Panc1 (cell line): ENCODE data around the gene CXCR5. TPM values are rescaled to one million over a fixed set of nuclear protein-coding genes. Genes with fewer than 3 reads are reported as not detected.

Experiments used
- ATAC-seq: fragments of 200-7000 bp; cut with Tn5 transposase; 2 replicates; pipeline ENCODE4 v1.9.1; 2020; ENCODE audit warnings: mild to moderate bottlenecking, moderate library complexity
- BruUV-seq: library from RNA; stranded (reverse); fragments of 400-500 nt; replicated peaks from 2 replicates; lab custom pipeline; 2021; lab: Mats Ljungman, UMichigan
- CTCF ChIA-PET: fragments of 300-600 bp; sonication (Branson Sonifier 250); formaldehyde crosslinking; loops from one replicate; lab custom pipeline; 2022; ENCODE audit warnings: antibody characterized with exemption; lab: Charles Lee
- POLR2A ChIA-PET: fragments of 300-600 bp; sonication (Branson Sonifier 250); formaldehyde crosslinking; loops from one replicate; lab custom pipeline; 2022; ENCODE audit warnings: antibody characterized with exemption; lab: Charles Lee
- DNase-seq: peaks from one replicate; pipeline ENCODE4 v3.0.0-alpha.2; 2010; ENCODE audit warnings: low read depth, low spot score
- H3K27ac ChIP-seq: 2 replicates; pipeline ENCODE4 v1.5.1; 2011; ENCODE audit warnings: mild to moderate bottlenecking, low read length, inconsistent platforms
- H3K27me3 ChIP-seq: fragments of 200-500 bp; sonication (Bioruptor generic); 2 replicates; pipeline ENCODE4 v1.6.0; 2014; ENCODE audit warnings: low read length, inconsistent platforms; ENCODE audit not compliant: control insufficient read depth, insufficient read depth
- H3K36me3 ChIP-seq: fragments of 200-500 bp; sonication (Bioruptor generic); 2 replicates; pipeline ENCODE4 v1.5.1; 2014; ENCODE audit warnings: inconsistent platforms, mild to moderate bottlenecking, low read length, moderate library complexity; ENCODE audit not compliant: control insufficient read depth, insufficient read depth
- H3K4me1 ChIP-seq: 2 replicates; pipeline ENCODE4 v1.5.1; 2011; ENCODE audit warnings: inconsistent platforms, mild to moderate bottlenecking, low read length, moderate library complexity; ENCODE audit not compliant: control insufficient read depth, insufficient read depth
- H3K4me3 ChIP-seq, 2 experiments: 2 replicates each; pipeline ENCODE4 v1.5.1; 2011 to 2012; ENCODE audit warnings: low read depth in 2 of 2, low read length in 2 of 2, mild to moderate bottlenecking in 2 of 2, inconsistent platforms in 1 of 2, moderate library complexity in 1 of 2
- H3K9me3 ChIP-seq: fragments of 200-500 bp; sonication (Bioruptor generic); 2 replicates; pipeline ENCODE4 v1.5.1; 2014; ENCODE audit warnings: low read depth, mild to moderate bottlenecking, inconsistent platforms, low read length, moderate library complexity; ENCODE audit not compliant: control insufficient read depth, insufficient read depth
- CTCF ChIP-seq: fragments of 450-650 bp; IDR thresholded peaks from 2 replicates; pipeline ENCODE4 v1.5.1; 2017; ENCODE audit warnings: mild to moderate bottlenecking
- POLR2AphosphoS5 ChIP-seq: IDR thresholded peaks from 2 replicates; pipeline ENCODE4 v1.6.1; 2012; ENCODE audit warnings: mild to moderate bottlenecking, low read depth, low read length, moderate library complexity
- SIN3A ChIP-seq: IDR thresholded peaks from 2 replicates; pipeline ENCODE4 v1.6.1; 2012; ENCODE audit warnings: low read depth, mild to moderate bottlenecking, low read length, moderate library complexity, borderline replicate concordance; ENCODE audit not compliant: insufficient read depth
- TCF7L2 ChIP-seq: IDR thresholded peaks from 2 replicates; pipeline ENCODE4 v1.6.1; 2011; ENCODE audit warnings: mild to moderate bottlenecking, low read depth, low read length, inconsistent platforms
- in situ Hi-C: cut with HindIII; loops from 2 replicates; pipeline ENCODE4 v1.10.0; 2016; ENCODE audit warnings: low sequenced_read_pairs, low pct_unique_long_range_greater_than_20kb
- intact Hi-C: fragments of 100-400 bp; cut with micrococcal nuclease; formaldehyde crosslinking; loops from one replicate; pipeline ENCODE4 v1.10.0; 2022; ENCODE audit not compliant: unreplicated experiment
- total RNA-seq: library from RNA; stranded (reverse); gene quantifications from one replicate; pipeline ENCODE4 v1.2.1, GENCODE V29; 2021; ENCODE audit not compliant: unreplicated experiment
- TF ChIP-seq, protein P1 (sequence below), 2 experiments: IDR thresholded peaks; 2 replicates each; pipeline ENCODE4 v1.6.1; 2011 to 2012; ENCODE audit warnings: low read depth in 2 of 2, control low read depth in 1 of 2, low read length in 1 of 2, mild to moderate bottlenecking in 1 of 2, moderate library complexity in 1 of 2; ENCODE audit not compliant: insufficient read depth in 1 of 2

The CXCR5 gene
- total RNA-seq, 1 experiment from 2014 or later = not detected

GRCh38 chr11:118929501-118930093, 45.9 kb downstream of the CXCR5 start:
- in situ Hi-C loops = no loop called here
- H3K4me3 ChIP-seq = peak overlapping the region; percentile 68 to 72
- no TSS peak for BruUV-seq
- TF ChIP-seq POLR2AphosphoS5 (no peak; the same call in 1 of the 2 replicates), TCF7L2 (no peak), CTCF (no peak), SIN3A (no peak)
- TF ChIP-seq, protein P1, sequence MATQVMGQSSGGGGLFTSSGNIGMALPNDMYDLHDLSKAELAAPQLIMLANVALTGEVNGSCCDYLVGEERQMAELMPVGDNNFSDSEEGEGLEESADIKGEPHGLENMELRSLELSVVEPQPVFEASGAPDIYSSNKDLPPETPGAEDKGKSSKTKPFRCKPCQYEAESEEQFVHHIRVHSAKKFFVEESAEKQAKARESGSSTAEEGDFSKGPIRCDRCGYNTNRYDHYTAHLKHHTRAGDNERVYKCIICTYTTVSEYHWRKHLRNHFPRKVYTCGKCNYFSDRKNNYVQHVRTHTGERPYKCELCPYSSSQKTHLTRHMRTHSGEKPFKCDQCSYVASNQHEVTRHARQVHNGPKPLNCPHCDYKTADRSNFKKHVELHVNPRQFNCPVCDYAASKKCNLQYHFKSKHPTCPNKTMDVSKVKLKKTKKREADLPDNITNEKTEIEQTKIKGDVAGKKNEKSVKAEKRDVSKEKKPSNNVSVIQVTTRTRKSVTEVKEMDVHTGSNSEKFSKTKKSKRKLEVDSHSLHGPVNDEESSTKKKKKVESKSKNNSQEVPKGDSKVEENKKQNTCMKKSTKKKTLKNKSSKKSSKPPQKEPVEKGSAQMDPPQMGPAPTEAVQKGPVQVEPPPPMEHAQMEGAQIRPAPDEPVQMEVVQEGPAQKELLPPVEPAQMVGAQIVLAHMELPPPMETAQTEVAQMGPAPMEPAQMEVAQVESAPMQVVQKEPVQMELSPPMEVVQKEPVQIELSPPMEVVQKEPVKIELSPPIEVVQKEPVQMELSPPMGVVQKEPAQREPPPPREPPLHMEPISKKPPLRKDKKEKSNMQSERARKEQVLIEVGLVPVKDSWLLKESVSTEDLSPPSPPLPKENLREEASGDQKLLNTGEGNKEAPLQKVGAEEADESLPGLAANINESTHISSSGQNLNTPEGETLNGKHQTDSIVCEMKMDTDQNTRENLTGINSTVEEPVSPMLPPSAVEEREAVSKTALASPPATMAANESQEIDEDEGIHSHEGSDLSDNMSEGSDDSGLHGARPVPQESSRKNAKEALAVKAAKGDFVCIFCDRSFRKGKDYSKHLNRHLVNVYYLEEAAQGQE (IDR thresholded peaks at IDR 0.05; ENCODE audit: insufficient read depth in 1 of 2, low read depth in 2 of 2, low read length in 1 of 2) = no peak
- peaks cover 25% of the 10 kb centered on the region for H3K4me1 ChIP-seq
- peak overlapping the region; percentile 97 for H3K27ac ChIP-seq
- POLR2A ChIA-PET = interaction anchor here (0.7 to 1.0 kb wide), 2 partner anchors 19 to 78 kb away, joined by 3 to 5 read pairs; no protein-coding TSS in a partner anchor
- no peaks in the 10 kb centered on the region for H3K36me3 ChIP-seq
- no peak for DNase-seq
- intact Hi-C loops = loop anchor here (5.0 kb wide), 1 partner anchor 32 kb away; no protein-coding TSS in a partner anchor
- ATAC-seq = peak; percentile 48
- no peaks in the 10 kb centered on the region for H3K27me3 ChIP-seq
- CTCF ChIA-PET = interaction anchor here (0.5 to 1.4 kb wide), 11 partner anchors 18 to 240 kb away, joined by 3 to 11 read pairs (median 4); no protein-coding TSS in a partner anchor
- no peaks in the 10 kb centered on the region for H3K9me3 ChIP-seq

DNA sequence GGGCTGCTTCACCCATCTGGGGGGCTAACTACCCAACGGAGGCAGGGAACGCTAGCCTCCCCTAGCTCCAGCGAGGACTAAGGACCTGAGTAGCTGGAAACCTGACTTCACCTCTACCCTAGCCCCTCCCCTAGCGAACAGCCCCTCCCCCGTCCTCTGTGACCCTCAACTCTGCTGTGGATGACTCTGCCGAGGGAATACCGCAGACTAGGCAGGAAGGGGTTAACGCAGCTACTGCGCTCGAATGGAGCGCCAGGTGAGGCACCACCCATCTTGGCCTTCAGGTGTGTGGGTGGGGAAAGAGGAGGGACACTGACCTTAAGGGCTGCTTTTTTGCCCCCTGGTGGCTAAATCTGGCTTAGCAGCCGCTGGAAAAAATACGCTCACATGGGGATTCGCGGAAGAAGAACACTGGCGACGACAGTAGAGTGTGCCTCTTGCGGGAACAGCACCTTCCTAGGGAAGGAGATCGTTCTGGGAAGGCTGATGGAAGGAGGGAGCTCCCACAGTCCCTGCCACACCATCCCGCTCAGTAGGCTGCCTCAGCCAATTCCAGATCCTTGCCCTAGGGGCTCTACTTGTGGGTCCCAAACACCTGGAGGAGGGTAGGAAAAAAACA, 46.5 kb downstream of the CXCR5 start:
- H3K4me1 ChIP-seq = peaks cover 25% of the 10 kb centered on the region
- in situ Hi-C loops = no loop called here
- H3K27me3 ChIP-seq = no peaks in the 10 kb centered on the region
- H3K4me3 ChIP-seq = peak overlapping the region; percentile 68 to 72
- TF ChIP-seq POLR2AphosphoS5 = peak; percentile 10; the same call in 1 of the 2 replicates
- no peak; the same call in 1 of the 2 replicates for TF ChIP-seq SIN3A
- TF ChIP-seq, protein P1 (IDR thresholded peaks at IDR 0.05; ENCODE audit: insufficient read depth in 1 of 2, low read depth in 2 of 2, low read length in 1 of 2) = 0 out of 4 replicates have a peak, but pooled peaks of 1 of the 2 experiments have one; percentile 19
- TF ChIP-seq CTCF = peak; percentile 98
- TF ChIP-seq TCF7L2 = no peak
- no peaks in the 10 kb centered on the region for H3K36me3 ChIP-seq
- POLR2A ChIA-PET = interaction anchor here (0.7 to 1.0 kb wide), 2 partner anchors 20 to 79 kb away, joined by 3 to 5 read pairs; no protein-coding TSS in a partner anchor
- peak overlapping the region; percentile 97 for H3K27ac ChIP-seq
- H3K9me3 ChIP-seq = no peaks in the 10 kb centered on the region
- intact Hi-C loops = loop anchor here (5.0 kb wide), 1 partner anchor 33 kb away; no protein-coding TSS in a partner anchor
- CTCF ChIA-PET = interaction anchor here (0.5 to 1.4 kb wide), 11 partner anchors 18 to 1791 kb away, joined by 3 to 11 read pairs (median 4); no protein-coding TSS in a partner anchor
- BruUV-seq = no TSS peak
- ATAC-seq (peak; percentile 14), DNase-seq (peak; percentile 86)
